ENCODE measurements around the gene NME7.

- TF ChIP-seq EZH2 (IDR thresholded peaks at IDR 0.05) = no peak
- TF ChIP-seq CTCF (IDR thresholded peaks at IDR 0.05 in 2 of 3, conservative IDR thresholded peaks at IDR 0.05 in 1 of 3; ENCODE audit: borderline replicate concordance in 1 of 3, insufficient read depth in 1 of 3, low read depth in 2 of 3, low read length in 2 of 3) = no peak
- no peak for TF ChIP-seq REST (IDR thresholded peaks at IDR 0.05; ENCODE audit: low read depth)
- TF ChIP-seq POLR2A (IDR thresholded peaks at IDR 0.05; ENCODE audit: borderline replicate concordance, extremely low read depth, insufficient read depth, insufficient read length) = no peak
Observed at GRCh38 chr1:169263059-169263458, 104.5 kb downstream of the NME7 start.
